ENCODE data around the gene HOXC13.
A peak's percentile ranks its signal among the peaks of the same experiment; 100 is the strongest.

HOXC13 gene

GRCh38 chr12:53932915-53933314, 5.7 kb upstream of the HOXC13 start:
- no peaks in the 10 kb centered on the region for H3K9me3 Mint-ChIP-seq
- no peak overlapping the region for H3K4me3 Mint-ChIP-seq
- H3K4me1 Mint-ChIP-seq = peaks cover 12% of the 10 kb centered on the region
- no peak for ATAC-seq
- no peak overlapping the region for H3K27ac Mint-ChIP-seq
- peaks cover 89% of the 10 kb centered on the region for H3K27me3 Mint-ChIP-seq
- no peaks in the 10 kb centered on the region for H3K36me3 Mint-ChIP-seq

- no peak for ATAC-seq
- H3K36me3 Mint-ChIP-seq = no peaks in the 10 kb centered on the region
- peaks cover 82% of the 10 kb centered on the region for H3K27me3 Mint-ChIP-seq
- no peak overlapping the region for H3K27ac Mint-ChIP-seq
- H3K9me3 Mint-ChIP-seq = no peaks in the 10 kb centered on the region
- peak overlapping the region; percentile 57 for H3K4me3 Mint-ChIP-seq
- H3K4me1 Mint-ChIP-seq = peaks cover 12% of the 10 kb centered on the region
These were observed 3.0 kb upstream of the HOXC13 start for GRCh38 chr12:53935383-53936341.

DNA sequence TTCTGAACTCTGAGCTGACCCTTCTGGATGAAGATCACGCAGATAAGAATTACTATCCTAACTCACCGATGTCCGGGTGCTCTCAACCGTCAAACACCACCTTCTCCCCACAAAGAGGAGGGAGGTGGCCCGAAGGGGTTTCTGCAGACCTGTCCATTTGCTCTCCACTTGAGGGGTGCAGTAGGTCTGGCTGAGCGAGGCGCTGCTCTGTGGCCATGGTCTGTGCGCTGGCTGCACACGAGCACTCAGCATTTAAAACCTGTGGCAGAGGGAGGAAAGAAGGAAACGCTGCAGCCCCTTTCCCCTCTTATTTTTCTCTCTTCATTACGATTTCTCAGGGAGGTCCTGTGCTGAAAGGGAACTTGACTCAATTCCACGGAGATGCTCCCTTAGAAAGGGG, 1.5 kb upstream of the HOXC13 start:
- H3K27ac Mint-ChIP-seq = no peak overlapping the region
- peaks cover 93% of the 10 kb centered on the region for H3K27me3 Mint-ChIP-seq
- peaks cover 12% of the 10 kb centered on the region for H3K4me1 Mint-ChIP-seq
- H3K4me3 Mint-ChIP-seq = no peak overlapping the region
- no peak for ATAC-seq
- no peaks in the 10 kb centered on the region for H3K36me3 Mint-ChIP-seq
- no peaks in the 10 kb centered on the region for H3K9me3 Mint-ChIP-seq

DNA sequence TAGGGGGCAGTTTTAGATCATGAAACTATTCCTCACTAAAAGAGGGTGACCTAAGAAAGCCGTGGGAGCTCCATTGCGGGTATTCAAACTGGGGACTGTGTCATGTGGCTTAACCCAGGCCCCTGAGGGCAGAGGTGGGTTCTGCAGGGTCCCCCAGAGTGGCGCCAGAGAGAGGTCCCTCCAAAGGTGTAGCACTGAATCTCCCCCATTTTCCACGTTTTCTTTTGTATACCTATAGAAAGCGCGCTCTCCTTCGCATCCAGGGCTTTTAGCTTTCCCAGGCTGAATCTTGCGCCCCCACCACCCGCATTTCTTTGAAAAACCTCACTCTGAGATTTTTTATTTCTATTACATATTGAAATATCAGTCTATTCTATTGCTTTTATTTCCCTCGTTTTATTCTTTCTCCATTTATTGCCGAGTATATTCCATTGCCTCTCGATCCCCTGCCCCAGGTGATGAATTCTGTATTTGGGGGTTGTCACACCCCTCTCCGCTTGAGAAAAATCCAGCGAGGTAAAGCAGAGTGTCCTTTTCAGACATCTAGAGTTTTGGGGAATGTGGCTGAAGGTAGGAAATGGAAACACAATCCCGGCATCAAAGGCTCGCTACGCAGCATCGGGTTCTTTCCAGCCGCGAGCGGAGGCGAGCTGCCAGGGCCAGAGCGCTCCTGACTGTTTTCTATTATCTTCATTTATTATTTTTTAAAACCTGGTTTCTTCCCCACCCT, 870 bp upstream of the HOXC13 start:
- no peak overlapping the region for H3K27ac Mint-ChIP-seq
- no peaks in the 10 kb centered on the region for H3K36me3 Mint-ChIP-seq
- no peak for ATAC-seq
- peaks cover 12% of the 10 kb centered on the region for H3K4me1 Mint-ChIP-seq
- H3K4me3 Mint-ChIP-seq = no peak overlapping the region
- no peaks in the 10 kb centered on the region for H3K9me3 Mint-ChIP-seq
- peaks cover 93% of the 10 kb centered on the region for H3K27me3 Mint-ChIP-seq

- H3K27ac Mint-ChIP-seq = no peak overlapping the region
- no peaks in the 10 kb centered on the region for H3K9me3 Mint-ChIP-seq
- H3K36me3 Mint-ChIP-seq = no peaks in the 10 kb centered on the region
- ATAC-seq = no peak
- H3K4me3 Mint-ChIP-seq = no peak overlapping the region
- peaks cover 93% of the 10 kb centered on the region for H3K27me3 Mint-ChIP-seq
- peaks cover 12% of the 10 kb centered on the region for H3K4me1 Mint-ChIP-seq
These were observed 794 bp downstream of the HOXC13 start for GRCh38 chr12:53939141-53940108.

GRCh38 chr12:53940443-53941014, 1.9 kb downstream of the HOXC13 start:
- peaks cover 93% of the 10 kb centered on the region for H3K27me3 Mint-ChIP-seq
- no peak overlapping the region for H3K4me3 Mint-ChIP-seq
- ATAC-seq = no peak
- H3K4me1 Mint-ChIP-seq = peaks cover 13% of the 10 kb centered on the region
- no peak overlapping the region for H3K27ac Mint-ChIP-seq
- H3K9me3 Mint-ChIP-seq = no peaks in the 10 kb centered on the region
- H3K36me3 Mint-ChIP-seq = no peaks in the 10 kb centered on the region

- no peak for ATAC-seq
- peaks cover 7% of the 10 kb centered on the region for H3K4me1 Mint-ChIP-seq
- H3K4me3 Mint-ChIP-seq = no peak overlapping the region
- no peaks in the 10 kb centered on the region for H3K9me3 Mint-ChIP-seq
- H3K27ac Mint-ChIP-seq = no peak overlapping the region
- no peaks in the 10 kb centered on the region for H3K36me3 Mint-ChIP-seq
- H3K27me3 Mint-ChIP-seq = peaks cover 93% of the 10 kb centered on the region
These were observed 2.6 kb downstream of the HOXC13 start for GRCh38 chr12:53941187-53941586.

GRCh38 chr12:53941750-53942149, 3.1 kb downstream of the HOXC13 start:
- Mint-ChIP-seq H3K36me3 (no peaks in the 10 kb centered on the region), H3K9me3 (no peaks in the 10 kb centered on the region), H3K27ac (no peak overlapping the region), H3K4me3 (no peak overlapping the region), H3K27me3 (peaks cover 93% of the 10 kb centered on the region), H3K4me1 (peaks cover 7% of the 10 kb centered on the region)
- no peak for ATAC-seq

- ATAC-seq = no peak
- H3K9me3 Mint-ChIP-seq = no peaks in the 10 kb centered on the region
- H3K4me1 Mint-ChIP-seq = peaks cover 7% of the 10 kb centered on the region
- H3K36me3 Mint-ChIP-seq = no peaks in the 10 kb centered on the region
- no peak overlapping the region for H3K27ac Mint-ChIP-seq
- H3K27me3 Mint-ChIP-seq = peaks cover 87% of the 10 kb centered on the region
- H3K4me3 Mint-ChIP-seq = no peak overlapping the region
These were observed 3.9 kb downstream of the HOXC13 start for GRCh38 chr12:53942467-53942997.

DNA sequence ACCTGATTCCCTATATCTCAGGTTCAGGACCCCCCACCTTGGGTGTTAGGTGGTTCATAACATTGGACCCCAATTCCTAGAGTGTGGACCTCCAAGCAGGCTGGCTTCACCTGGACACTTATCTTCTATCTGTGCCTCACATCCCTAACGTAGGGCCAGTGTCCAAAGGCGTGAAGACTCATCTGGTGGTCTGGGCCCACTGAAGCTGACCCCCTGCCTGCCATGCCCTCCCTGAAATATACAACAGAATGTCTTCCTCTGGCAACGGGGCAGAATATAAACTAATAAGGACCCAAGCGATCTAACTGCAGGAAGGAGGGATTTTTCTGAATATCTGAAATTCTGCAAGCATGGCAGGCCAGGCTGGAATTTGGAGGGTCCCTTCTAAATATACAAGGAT, 5.6 kb downstream of the HOXC13 start:
- H3K36me3 Mint-ChIP-seq = no peaks in the 10 kb centered on the region
- no peak for ATAC-seq
- peaks cover 93% of the 10 kb centered on the region for H3K27me3 Mint-ChIP-seq
- H3K4me1 Mint-ChIP-seq = peaks cover 7% of the 10 kb centered on the region
- no peak overlapping the region for H3K4me3 Mint-ChIP-seq
- H3K9me3 Mint-ChIP-seq = no peaks in the 10 kb centered on the region
- H3K27ac Mint-ChIP-seq = no peak overlapping the region

- ATAC-seq = no peak
- Mint-ChIP-seq H3K27me3 (peaks cover 94% of the 10 kb centered on the region), H3K9me3 (no peaks in the 10 kb centered on the region), H3K4me3 (no peak overlapping the region), H3K36me3 (no peaks in the 10 kb centered on the region), H3K4me1 (peaks cover 7% of the 10 kb centered on the region), H3K27ac (no peak overlapping the region)
These were observed 6.5 kb downstream of the HOXC13 start for GRCh38 chr12:53944907-53945847.

DNA sequence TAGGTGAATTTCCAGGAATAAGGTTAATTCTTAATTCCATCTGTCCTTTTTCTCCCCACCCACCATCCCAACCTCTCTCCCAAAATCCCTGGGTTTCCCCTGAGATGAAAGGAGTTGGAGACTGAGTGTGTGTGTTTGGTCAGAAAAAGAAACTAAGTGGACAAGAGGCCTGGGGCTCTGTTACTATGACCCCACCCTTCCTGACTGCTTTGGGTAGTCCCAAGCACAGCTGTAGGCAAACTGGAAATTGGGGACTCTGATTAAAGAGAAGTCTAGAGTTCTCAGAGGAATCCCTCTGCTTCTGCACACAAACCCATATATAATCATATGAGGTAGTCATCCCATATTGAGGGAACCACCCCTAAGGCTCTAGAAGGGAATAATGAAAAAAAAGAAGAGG, 9.1 kb downstream of the HOXC13 start:
- no peak for ATAC-seq
- no peak overlapping the region for H3K4me3 Mint-ChIP-seq
- H3K27ac Mint-ChIP-seq = no peak overlapping the region
- H3K9me3 Mint-ChIP-seq = no peaks in the 10 kb centered on the region
- H3K4me1 Mint-ChIP-seq = peaks cover 18% of the 10 kb centered on the region
- H3K36me3 Mint-ChIP-seq = no peaks in the 10 kb centered on the region
- H3K27me3 Mint-ChIP-seq = peaks cover 94% of the 10 kb centered on the region

GRCh38 chr12:53948650-53949593, 10.3 kb downstream of the HOXC13 start:
- H3K4me3 Mint-ChIP-seq = no peak overlapping the region

More at GRCh38 chr12:53948650-53949593, 10.3 kb downstream of the HOXC13 start:
- H3K27ac Mint-ChIP-seq = no peak overlapping the region
- peaks cover 3% of the 10 kb centered on the region for H3K9me3 Mint-ChIP-seq
- no peak for ATAC-seq
- peaks cover 18% of the 10 kb centered on the region for H3K4me1 Mint-ChIP-seq
- peaks cover 94% of the 10 kb centered on the region for H3K27me3 Mint-ChIP-seq
- H3K36me3 Mint-ChIP-seq = no peaks in the 10 kb centered on the region
